GM23338 (cell line): Measurements from ENCODE around the gene RPP25. TPM values are rescaled to one million over a fixed set of nuclear protein-coding genes. Genes with fewer than 3 reads are reported as not detected.

Experiments used
- ATAC-seq: fragments of 200-7000 bp; cut with Tn5 transposase; 3 replicates; pipeline ENCODE4 v1.9.1; 2020
- DNase-seq: peaks from one replicate; pipeline ENCODE4 v3.0.0-alpha.2; 2015; ENCODE audit warnings: low spot score
- H2AFZ ChIP-seq: fragments of 200-600 bp; sonication (generic); 2 replicates; pipeline ENCODE4 v1.8.0; 2016; ENCODE audit warnings: antibody characterized with exemption, mild to moderate bottlenecking, moderate library complexity
- H3F3A ChIP-seq: fragments of 200-600 bp; sonication (generic); replicated peaks from 2 replicates; pipeline ENCODE4 v1.8.0; 2017; ENCODE audit warnings: antibody characterized with exemption, mixed run types, low read depth
- H3K27ac ChIP-seq: fragments of 200-600 bp; sonication (generic); 2 replicates; pipeline ENCODE4 v1.6.1; 2016; ENCODE audit warnings: low read depth
- H3K27me3 ChIP-seq: fragments of 200-600 bp; sonication (generic); 2 replicates; pipeline ENCODE4 v1.8.0; 2016; ENCODE audit warnings: mild to moderate bottlenecking, mixed run types, moderate library complexity; ENCODE audit not compliant: insufficient read depth
- H3K36me3 ChIP-seq: fragments of 200-600 bp; sonication (generic); 2 replicates; pipeline ENCODE4 v1.8.0; 2016; ENCODE audit warnings: mild to moderate bottlenecking; ENCODE audit not compliant: insufficient read depth
- H3K4me1 ChIP-seq: fragments of 200-600 bp; sonication (generic); 2 replicates; pipeline ENCODE4 v1.8.0; 2016; ENCODE audit warnings: mild to moderate bottlenecking, moderate library complexity; ENCODE audit not compliant: insufficient read depth
- H3K4me2 ChIP-seq: fragments of 200-600 bp; sonication (generic); 2 replicates; pipeline ENCODE4 v1.7.1; 2017; ENCODE audit warnings: mixed run types
- H3K4me3 ChIP-seq: fragments of 200-600 bp; sonication (generic); 2 replicates; pipeline ENCODE4 v1.6.1; 2016; ENCODE audit warnings: mixed run types
- H3K79me2 ChIP-seq: fragments of 200-600 bp; sonication (generic); replicated peaks from 2 replicates; pipeline ENCODE4 v1.8.0; 2017; ENCODE audit warnings: mild to moderate bottlenecking; ENCODE audit not compliant: insufficient read depth
- H3K9me2 ChIP-seq: fragments of 200-600 bp; sonication (generic); 2 replicates; pipeline ENCODE4 v1.8.0; 2017; ENCODE audit not compliant: insufficient read depth
- H4K20me1 ChIP-seq: fragments of 200-600 bp; sonication (generic); replicated peaks from 2 replicates; pipeline ENCODE4 v1.8.0; 2017; ENCODE audit warnings: mild to moderate bottlenecking; ENCODE audit not compliant: insufficient read depth
- H3K27ac Mint-ChIP-seq: 2 replicates; pipeline ENCODE4 v1.8.0; 2020; ENCODE audit warnings: inconsistent platforms, mild to moderate bottlenecking, moderate library complexity, mixed read lengths
- H3K27me3 Mint-ChIP-seq: 3 replicates; pipeline ENCODE4 v1.8.0; 2022; ENCODE audit warnings: low read depth, mild to moderate bottlenecking, moderate library complexity, mixed read lengths, inconsistent platforms; ENCODE audit not compliant: insufficient read depth, poor library complexity
- H3K36me3 Mint-ChIP-seq: 3 replicates; pipeline ENCODE4 v1.8.0; 2021; ENCODE audit warnings: low read depth, mild to moderate bottlenecking, inconsistent platforms, moderate library complexity, mixed read lengths
- H3K4me1 Mint-ChIP-seq: 3 replicates; pipeline ENCODE4 v1.8.0; 2020; ENCODE audit warnings: mild to moderate bottlenecking, inconsistent platforms, mixed read lengths
- H3K4me3 Mint-ChIP-seq: 3 replicates; pipeline ENCODE4 v1.8.0; 2021; ENCODE audit warnings: moderate library complexity, mild to moderate bottlenecking, inconsistent platforms, mixed read lengths
- H3K9me3 Mint-ChIP-seq: 3 replicates; pipeline ENCODE4 v1.8.0; 2020; ENCODE audit warnings: moderate library complexity, mild to moderate bottlenecking, inconsistent platforms, mixed read lengths
- CREB1 ChIP-seq: fragments of 250-450 bp; sonication (Bioruptor Pico); IDR thresholded peaks from 2 replicates; pipeline ENCODE4 v1.5.0; 2020; ENCODE audit warnings: low read depth, mild to moderate bottlenecking, moderate library complexity
- ETS1 ChIP-seq: IDR thresholded peaks from 2 replicates; pipeline ENCODE4 v1.6.1; 2016; ENCODE audit warnings: antibody characterized with exemption
- EZH2 ChIP-seq: fragments of 200-600 bp; sonication (generic); IDR thresholded peaks from one replicate; pipeline ENCODE4 v1.8.0; 2017; ENCODE audit warnings: antibody characterized with exemption, mild to moderate bottlenecking, low read depth; ENCODE audit not compliant: unreplicated experiment
- EZH2phosphoT487 ChIP-seq: fragments of 200-600 bp; sonication (generic); IDR thresholded peaks from one replicate; pipeline ENCODE4 v1.8.1; 2018; ENCODE audit warnings: antibody characterized with exemption; ENCODE audit not compliant: unreplicated experiment
- JUNB ChIP-seq: IDR thresholded peaks from one replicate; pipeline ENCODE4 v1.6.1; 2016; ENCODE audit warnings: antibody characterized with exemption; ENCODE audit not compliant: unreplicated experiment
- POLR2AphosphoS5 ChIP-seq: IDR thresholded peaks from 2 replicates; pipeline ENCODE4 v1.6.1; 2016; ENCODE audit warnings: antibody characterized with exemption, low read depth
- REST ChIP-seq: IDR thresholded peaks from one replicate; pipeline ENCODE4 v1.6.1; 2018; ENCODE audit warnings: antibody characterized with exemption; ENCODE audit not compliant: unreplicated experiment
- STAT1 ChIP-seq: IDR thresholded peaks from one replicate; pipeline ENCODE4 v1.6.1; 2016; ENCODE audit warnings: antibody characterized with exemption; ENCODE audit not compliant: unreplicated experiment
- ZNF114 ChIP-seq: fragments of 250-450 bp; sonication (Bioruptor Pico); IDR thresholded peaks from 2 replicates; pipeline ENCODE4 v1.5.0; 2020; ENCODE audit warnings: mild to moderate bottlenecking, moderate library complexity
- ZNF331 ChIP-seq: fragments of 250-450 bp; sonication (Bioruptor Pico); IDR thresholded peaks from 2 replicates; pipeline ENCODE4 v1.5.0; 2020; ENCODE audit warnings: low read depth, mild to moderate bottlenecking, moderate library complexity
- polyA plus RNA-seq: library from polyadenylated mRNA; unstranded; fragments of >200 nt; fragmentation: Nextera tagmentation; extraction: Ambion mirVana; gene quantifications from 2 replicates; pipeline ENCODE4 v1.2.1, GENCODE V29; 2016
- total RNA-seq: library from RNA; depleted of rRNA; stranded (reverse); fragments of >200 nt; shearing (Covaris generic); gene quantifications from 2 replicates; pipeline ENCODE4 v1.2.3, GENCODE V29; 2014

RPP25 gene
- total and polyA plus RNA-seq, 2 experiments from 2014 or later: 14.8 to 18.8 TPM

GRCh38 chr15:74994685-74995084, 38.1 kb upstream of the RPP25 start:
- Histone ChIP-seq H3K27me3 (peaks cover 5% of the 10 kb centered on the region; the same call in 1 of the 2 replicates), H3K9me2 (no peaks in the 10 kb centered on the region), H3F3A (no peaks in the 10 kb centered on the region), H3K4me3 (peak overlapping the region; percentile 49), H3K4me2 (peak overlapping the region; percentile 73), H3K36me3 (no peaks in the 10 kb centered on the region; the same call in 1 of the 2 replicates), H4K20me1 (no peaks in the 10 kb centered on the region; the same call in 1 of the 2 replicates), H3K79me2 (peaks cover 10% of the 10 kb centered on the region), H3K4me1 (peaks cover 12% of the 10 kb centered on the region; the same call in 1 of the 2 replicates), H3K27ac (no peak overlapping the region), H2AFZ (peak overlapping the region; percentile 98)
- H3K9me3 Mint-ChIP-seq: no peaks in the 10 kb centered on the region
- TF ChIP-seq ZNF114 (no peak), EZH2phosphoT487 (no peak), CREB1 (no peak), STAT1 (no peak), ZNF331 (CRISPR knock-in tag) (no peak), ETS1 (no peak), EZH2 (no peak)
- ATAC-seq (no peak), DNase-seq (no peak)
- peaks cover 22% of the 10 kb centered on the region for H3K27me3 Mint-ChIP-seq
- peaks cover 6% of the 10 kb centered on the region; the same call in 2 of the 3 replicates for H3K36me3 Mint-ChIP-seq
- H3K4me3 Mint-ChIP-seq: peak overlapping the region; percentile 84
- no peak overlapping the region for H3K27ac Mint-ChIP-seq
- peaks cover 14% of the 10 kb centered on the region for H3K4me1 Mint-ChIP-seq

- Mint-ChIP-seq H3K9me3 (no peaks in the 10 kb centered on the region), H3K27ac (no peak overlapping the region), H3K27me3 (peaks cover 22% of the 10 kb centered on the region), H3K36me3 (peaks cover 6% of the 10 kb centered on the region; the same call in 2 of the 3 replicates), H3K4me3 (no peak overlapping the region), H3K4me1 (peaks cover 14% of the 10 kb centered on the region)
- ATAC-seq (no peak), DNase-seq (no peak)
- Histone ChIP-seq H3K4me2 (no peak overlapping the region), H3K4me1 (peaks cover 12% of the 10 kb centered on the region; the same call in 1 of the 2 replicates), H4K20me1 (no peaks in the 10 kb centered on the region; the same call in 1 of the 2 replicates), H3K9me2 (no peaks in the 10 kb centered on the region), H3K4me3 (no peak overlapping the region), H3K79me2 (peaks cover 10% of the 10 kb centered on the region), H3K36me3 (no peaks in the 10 kb centered on the region; the same call in 1 of the 2 replicates), H2AFZ (no peak overlapping the region), H3K27me3 (peaks cover 5% of the 10 kb centered on the region; the same call in 1 of the 2 replicates), H3K27ac (no peak overlapping the region), H3F3A (no peaks in the 10 kb centered on the region)
- TF ChIP-seq REST (no peak), JUNB (no peak), CREB1 (no peak), STAT1 (no peak), POLR2AphosphoS5 (no peak), ZNF114 (no peak)
Observed at GRCh38 chr15:74994236-74994635, 37.7 kb upstream of the RPP25 start.
